Measurements from ENCODE around the gene MT3.
A peak's percentile ranks its signal among the peaks of the same experiment; 100 is the strongest.

MT3 gene

DNA sequence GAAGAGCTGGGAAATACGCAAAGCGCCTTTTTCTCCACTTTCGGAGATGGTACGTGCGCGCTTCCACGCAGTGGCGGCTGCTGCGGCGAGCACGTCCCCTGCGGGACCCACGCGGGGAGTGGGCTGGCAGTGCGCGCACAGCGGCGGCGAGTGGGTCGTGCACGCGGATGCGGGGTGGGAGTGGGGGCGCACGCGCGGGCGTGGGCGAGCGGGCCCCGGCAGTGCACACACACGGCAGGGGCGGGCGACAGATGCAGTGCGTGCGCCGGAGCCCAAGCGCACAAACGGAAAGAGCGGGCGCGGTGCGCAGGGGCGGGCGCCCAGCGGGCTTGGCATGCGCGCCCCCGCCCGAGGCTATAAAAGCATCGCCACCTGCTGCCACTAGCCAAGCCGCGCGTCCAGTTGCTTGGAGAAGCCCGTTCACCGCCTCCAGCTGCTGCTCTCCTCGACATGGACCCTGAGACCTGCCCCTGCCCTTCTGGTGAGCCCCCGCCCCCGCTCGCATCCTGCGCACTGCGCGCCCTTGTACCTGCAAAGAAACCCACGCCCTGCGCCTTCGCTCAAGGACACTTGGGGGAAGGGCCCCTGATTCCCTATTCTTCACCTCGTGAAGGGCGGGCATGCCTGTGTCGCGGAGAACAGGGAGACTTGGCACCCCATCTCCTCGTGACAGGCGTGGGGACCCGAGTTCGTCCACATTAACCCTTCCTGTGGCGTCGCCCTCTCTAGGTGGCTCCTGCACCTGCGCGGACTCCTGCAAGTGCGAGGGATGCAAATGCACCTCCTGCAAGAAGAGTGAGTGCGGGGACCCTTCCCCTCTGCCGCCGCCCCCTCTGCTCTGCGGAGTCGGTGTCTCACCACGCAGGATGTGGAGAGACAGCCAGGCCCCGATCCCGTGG is at the start of gene MT3:
Gene MT3 (plus strand): TSS at position 388 of the 899 bp plus-strand sequence. CDS start 63 bp downstream, at position 451.
- peak; percentile 35 for DNase-seq (ENCODE audit: low spot score)

DNA sequence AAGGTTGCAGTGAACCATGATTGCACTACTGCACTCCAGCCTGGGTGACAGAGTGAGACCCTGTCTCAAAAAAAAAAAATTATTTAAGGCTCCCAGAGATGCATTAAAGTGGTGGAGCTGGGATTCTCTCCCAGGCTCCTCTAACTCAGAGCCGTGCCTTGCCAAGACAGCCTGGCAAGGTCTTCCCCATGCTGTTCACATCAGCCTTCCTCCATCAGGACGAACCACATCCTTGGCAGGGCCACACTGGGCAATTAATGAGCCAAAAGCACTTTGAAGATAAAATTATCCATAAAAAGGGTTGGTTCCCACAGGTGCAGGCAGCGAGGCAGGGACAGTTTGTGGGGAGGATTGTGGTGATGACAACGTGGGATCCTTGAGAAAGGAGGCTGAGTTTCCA is 49.7 kb upstream of the MT3 start:
- DNase-seq (ENCODE audit: low spot score) = no peak

- no peak for DNase-seq (ENCODE audit: low spot score)
Measured at GRCh38 chr16:56542039-56542438, 47.3 kb upstream of the MT3 start.

DNA sequence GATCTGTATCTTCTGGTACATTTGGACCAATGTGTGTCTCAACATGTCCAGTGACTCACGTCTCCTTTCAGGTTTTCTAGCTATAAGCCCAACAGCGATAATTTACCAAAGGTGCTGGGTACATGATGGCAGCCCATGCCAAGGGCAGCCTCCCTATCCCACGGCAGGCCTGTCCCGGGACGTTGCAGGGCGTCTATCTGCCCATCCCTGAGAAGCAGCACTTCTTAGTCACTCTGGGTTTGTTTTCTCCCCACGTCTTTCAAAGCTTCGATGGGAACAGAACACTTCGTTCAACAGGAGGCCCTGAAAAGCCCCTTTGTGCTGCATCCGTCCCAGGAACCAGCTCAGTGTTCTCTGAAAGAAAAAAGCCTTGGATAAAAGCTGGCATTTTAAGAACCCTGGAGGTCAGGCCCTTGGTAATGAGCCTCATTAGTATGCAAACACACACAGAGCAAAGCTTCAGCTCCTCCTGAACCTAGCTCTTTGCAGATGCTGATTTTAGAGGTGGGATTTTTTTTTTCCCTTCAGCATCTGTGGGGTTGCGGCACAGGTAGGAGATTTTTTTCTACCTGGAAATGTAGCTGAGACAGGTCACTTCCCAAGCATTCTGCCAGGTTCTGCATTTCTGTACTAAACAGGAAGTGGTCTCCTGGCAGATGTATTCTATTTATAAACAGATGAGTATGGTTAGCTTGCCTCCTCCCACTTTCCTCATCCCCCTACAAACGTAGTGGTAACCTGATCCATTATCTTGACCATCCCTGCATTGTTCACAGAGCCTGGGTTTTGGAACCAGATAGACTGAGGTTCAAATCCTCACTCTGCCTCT is 42.0 kb upstream of the MT3 start:
- peak; percentile 60 for DNase-seq (ENCODE audit: low spot score)

- no peak for DNase-seq (ENCODE audit: low spot score)
Measured at GRCh38 chr16:56547949-56548567, 41.3 kb upstream of the MT3 start.

- DNase-seq (ENCODE audit: low spot score) = no peak
Measured at GRCh38 chr16:56549161-56549560, 40.2 kb upstream of the MT3 start.

DNA sequence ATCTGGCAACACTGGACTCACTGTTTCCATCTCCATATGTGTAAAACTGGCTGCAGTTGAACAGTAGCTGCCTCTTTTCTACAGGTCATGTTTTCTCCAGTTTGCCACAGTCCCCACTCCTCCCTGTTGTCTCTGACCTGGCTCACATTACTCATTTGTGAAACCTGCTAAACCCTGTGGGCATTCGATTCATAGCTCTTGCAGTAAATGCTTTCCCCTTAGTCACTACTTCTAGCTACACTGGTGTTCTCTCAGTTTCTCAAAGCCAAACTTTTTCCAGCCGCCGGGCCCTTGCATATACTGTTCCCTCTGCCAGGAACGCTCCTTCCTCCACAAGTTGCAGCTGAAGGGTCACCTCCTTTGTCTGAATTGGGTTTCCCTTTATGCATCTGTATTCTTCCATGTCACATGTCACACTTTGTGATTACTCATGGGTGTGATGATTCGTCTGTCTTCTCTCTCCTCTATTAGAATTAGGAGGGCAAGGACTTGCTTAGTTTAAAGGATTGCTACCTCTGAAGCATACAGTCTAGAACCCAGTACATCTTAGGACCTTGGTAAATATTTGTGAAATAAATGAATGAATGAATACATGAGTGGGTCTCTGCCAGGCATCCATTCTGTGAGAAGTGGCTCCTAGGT is 39.5 kb upstream of the MT3 start:
- peak; percentile 53 for DNase-seq (ENCODE audit: low spot score)

DNA sequence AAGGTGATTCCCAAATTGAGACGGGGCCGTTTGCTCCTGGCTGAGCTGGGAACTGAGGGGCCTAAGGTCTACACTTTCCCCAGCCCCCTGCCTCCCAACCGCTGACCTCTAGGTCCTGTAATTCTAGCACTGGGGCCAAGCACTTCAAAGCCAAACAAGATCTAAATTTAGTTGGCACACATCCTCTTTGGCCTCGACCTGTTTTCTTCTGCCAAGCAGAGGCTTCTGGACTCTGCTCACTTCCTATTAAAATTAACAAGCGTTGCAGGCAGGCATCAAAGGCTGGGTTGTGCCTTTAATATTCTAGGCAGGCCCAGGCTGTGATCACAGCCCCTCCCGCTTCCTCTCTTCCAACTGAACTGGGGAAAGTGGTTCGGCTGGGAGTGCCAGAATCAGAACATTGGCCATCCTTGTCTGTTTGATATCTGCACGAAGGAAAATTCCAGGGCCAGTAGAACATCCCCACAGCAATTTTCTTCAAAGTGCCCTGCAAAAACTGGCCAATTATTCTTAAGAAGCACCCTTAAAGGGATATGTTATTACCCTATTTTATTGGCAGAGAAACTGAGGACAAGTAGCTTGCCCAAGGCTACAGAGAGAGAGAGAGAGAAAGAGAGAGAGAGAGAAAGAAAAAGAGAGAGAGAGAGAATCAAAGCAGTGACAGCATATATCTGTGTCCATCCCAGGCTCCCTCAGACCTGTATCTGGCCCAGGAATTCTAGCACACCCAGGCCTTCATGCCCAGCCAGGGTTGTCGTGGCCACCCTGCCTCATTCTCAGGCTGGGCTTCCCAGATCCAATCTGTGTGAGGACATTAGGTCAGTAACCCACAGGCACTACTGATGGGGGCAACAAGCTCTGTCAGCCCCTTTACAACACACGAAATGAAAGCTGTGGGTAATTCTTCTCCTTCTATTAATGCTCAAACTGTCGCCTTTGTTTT is 37.3 kb upstream of the MT3 start:
- no peak for DNase-seq (ENCODE audit: low spot score)

DNA sequence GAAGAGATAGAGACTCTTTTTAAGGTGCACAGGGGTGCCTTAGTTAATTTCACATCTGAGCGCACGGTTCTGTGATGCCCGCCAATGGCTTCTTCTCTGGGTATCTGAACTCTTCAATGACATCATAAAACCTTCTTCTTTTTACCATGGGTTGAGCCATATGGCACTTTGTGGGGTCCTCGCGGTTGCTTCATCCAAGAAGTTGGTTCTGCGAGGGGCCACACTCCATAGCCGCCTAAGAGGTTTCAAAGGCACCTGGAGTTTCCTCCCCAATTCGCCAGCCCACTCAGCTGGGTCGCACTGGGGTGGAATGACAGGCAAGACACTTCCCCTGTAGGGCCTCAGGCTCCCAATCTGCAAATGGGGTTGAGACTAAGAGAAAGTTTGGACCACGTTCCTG is 34.9 kb upstream of the MT3 start:
- no peak for DNase-seq (ENCODE audit: low spot score)

DNA sequence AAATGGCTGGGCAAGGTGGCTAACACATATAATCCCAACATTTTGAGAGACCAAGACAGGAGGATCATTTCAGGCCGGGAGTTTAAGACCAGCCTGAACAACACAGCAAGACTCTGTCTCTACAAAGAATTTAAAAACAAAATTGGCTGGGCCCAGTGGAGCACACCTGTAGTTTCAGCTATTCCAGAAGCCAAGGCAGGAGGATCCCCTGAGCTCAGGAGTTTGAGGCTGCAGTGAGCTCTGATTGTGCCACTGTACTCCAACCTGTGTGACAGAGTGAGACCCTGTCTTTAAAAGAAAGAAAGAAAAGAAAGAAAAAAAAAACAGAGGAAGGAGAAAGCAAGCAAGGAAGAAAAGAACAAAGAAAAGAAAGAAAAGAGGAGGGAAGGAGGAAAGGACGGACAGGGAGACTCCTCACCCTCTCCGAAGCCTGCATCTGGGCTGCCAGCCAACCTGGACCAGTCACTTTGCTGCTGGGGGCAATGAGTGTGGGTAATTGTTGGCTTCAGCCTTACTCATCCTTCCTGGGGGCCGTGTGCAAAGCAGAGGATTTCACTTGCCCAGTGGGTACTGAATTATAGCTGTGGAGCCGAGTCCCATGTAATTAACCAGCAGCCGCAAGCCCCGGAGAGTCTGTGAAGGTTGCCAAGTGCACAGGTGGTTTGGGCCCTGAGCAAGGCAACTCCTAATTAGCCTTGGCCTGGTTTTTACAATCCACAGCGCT is 31.1 kb upstream of the MT3 start:
- DNase-seq (ENCODE audit: low spot score) = peak; percentile 83

DNA sequence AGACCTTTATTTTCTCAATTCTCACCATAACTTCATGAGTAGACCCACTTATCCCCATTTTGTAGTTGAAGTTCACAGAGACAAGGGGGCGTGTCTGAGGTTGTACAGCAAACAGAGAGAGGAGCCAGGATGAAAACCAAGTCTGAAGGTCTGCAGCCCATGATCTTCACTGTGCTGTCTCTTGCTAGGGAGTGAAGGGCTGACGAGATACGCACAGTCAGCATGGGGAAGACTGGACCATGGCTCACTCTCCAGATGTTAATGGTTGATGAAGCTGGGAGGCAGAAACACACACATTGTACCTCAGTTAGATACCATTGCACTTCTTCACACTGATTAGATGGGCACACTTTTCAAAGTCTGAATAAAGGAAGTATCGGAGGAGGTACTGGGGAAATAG is 30.2 kb upstream of the MT3 start:
- DNase-seq (ENCODE audit: low spot score) = no peak

DNA sequence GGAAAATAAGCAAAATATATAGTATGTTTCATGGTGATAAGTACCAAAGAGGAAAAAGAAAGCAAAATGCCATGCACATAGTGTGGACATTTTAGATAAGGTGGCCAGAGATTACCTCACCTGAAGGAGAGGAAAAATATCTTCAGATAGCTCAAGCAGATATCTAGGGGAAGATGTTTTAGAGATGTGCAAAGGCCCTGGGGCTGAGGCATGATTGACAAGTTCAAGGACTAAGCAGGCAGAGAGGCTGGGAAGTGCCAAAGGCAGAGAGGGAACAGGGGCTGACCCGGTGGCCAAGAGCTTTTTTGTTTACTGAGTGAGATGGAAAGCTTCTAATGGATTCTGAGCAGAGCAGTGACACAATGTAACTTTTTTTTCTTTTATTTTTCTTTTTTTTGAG is 28.9 kb upstream of the MT3 start:
- no peak for DNase-seq (ENCODE audit: low spot score)

GRCh38 chr16:56561126-56561525 is 28.2 kb upstream of the MT3 start:
- DNase-seq (ENCODE audit: low spot score) = no peak

GRCh38 chr16:56564793-56565477 is 24.4 kb upstream of the MT3 start, which contains the start of gene MT4:
Gene MT4, plus strand, starts transcription at chr16:56565073. Its CDS starts 56 bp downstream, at chr16:56565129.
- no peak for DNase-seq (ENCODE audit: low spot score)

- no peak for DNase-seq (ENCODE audit: low spot score)
Measured at GRCh38 chr16:56569971-56570370, 19.4 kb upstream of the MT3 start.

- DNase-seq (ENCODE audit: low spot score) = no peak
Measured at GRCh38 chr16:56571525-56571924, 17.8 kb upstream of the MT3 start.

DNA sequence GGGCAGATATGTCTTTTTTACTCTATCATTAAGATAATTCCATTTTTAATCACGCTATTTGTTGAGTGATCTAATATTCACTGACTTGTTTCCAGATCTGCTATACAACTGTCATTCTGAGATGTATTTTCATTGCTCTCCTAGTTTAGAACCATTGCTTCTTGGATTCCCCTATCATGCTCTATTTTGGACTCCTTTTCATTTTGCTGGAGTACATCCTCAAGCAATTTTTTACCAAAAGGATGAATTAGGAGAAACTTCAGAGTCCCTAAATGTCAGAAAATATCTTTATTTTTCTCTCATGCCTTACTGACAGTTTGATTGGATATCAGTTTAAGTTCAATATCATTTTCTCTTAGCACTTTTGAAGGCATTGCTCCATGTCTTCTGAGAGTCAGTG is 14.7 kb upstream of the MT3 start:
- DNase-seq (ENCODE audit: low spot score) = no peak

- DNase-seq (ENCODE audit: low spot score) = peak; percentile 80
Measured at GRCh38 chr16:56576585-56577299, 12.6 kb upstream of the MT3 start.

GRCh38 chr16:56577300-56577625 is 12.1 kb upstream of the MT3 start:
- no peak for DNase-seq (ENCODE audit: low spot score)

Data from kidney tubule cell (primary cell).